GM19023 (cell line): ENCODE data around the gene SMAD3.
A peak's percentile ranks its signal among the peaks of the same experiment; 100 is the strongest.

Source experiments
- ATAC-seq: cut with Tn5 transposase; IDR thresholded peaks from one replicate; pipeline ENCODE4 v1.9.1; 2021; ENCODE audit warnings: mild to moderate bottlenecking, moderate library complexity; ENCODE audit not compliant: unreplicated experiment

The SMAD3 gene

GRCh38 chr15:67095912-67096311 lies 30.5 kb downstream of the SMAD3 start:
- ATAC-seq, result no peak

GRCh38 chr15:67096546-67097294 lies 31.3 kb downstream of the SMAD3 start:
- no peak for ATAC-seq

- no peak for ATAC-seq
These were observed 32.0 kb downstream of the SMAD3 start for GRCh38 chr15:67097424-67097823.

- ATAC-seq, result no peak
These were observed 32.7 kb downstream of the SMAD3 start for GRCh38 chr15:67097930-67098740.

- ATAC-seq, result no peak
These were observed 33.4 kb downstream of the SMAD3 start for GRCh38 chr15:67098768-67099282.

- ATAC-seq, result no peak
These were observed 34.9 kb downstream of the SMAD3 start for GRCh38 chr15:67100124-67100791.

- ATAC-seq, result no peak
These were observed 35.6 kb downstream of the SMAD3 start for GRCh38 chr15:67100801-67101581.

- peak; percentile 52 for ATAC-seq
These were observed 36.7 kb downstream of the SMAD3 start for GRCh38 chr15:67101911-67102598.

- no peak for ATAC-seq
These were observed 37.2 kb downstream of the SMAD3 start for GRCh38 chr15:67102599-67102929.

- ATAC-seq, result no peak
These were observed 37.6 kb downstream of the SMAD3 start for GRCh38 chr15:67103021-67103420.

- no peak for ATAC-seq
These were observed 38.0 kb downstream of the SMAD3 start for GRCh38 chr15:67103432-67103831.

GRCh38 chr15:67103869-67104268 lies 38.5 kb downstream of the SMAD3 start:
- ATAC-seq, result no peak

- ATAC-seq, result no peak
These were observed 39.1 kb downstream of the SMAD3 start for GRCh38 chr15:67104510-67104909.

GRCh38 chr15:67105065-67105951 lies 39.9 kb downstream of the SMAD3 start:
- ATAC-seq, result no peak

- no peak for ATAC-seq
These were observed 40.8 kb downstream of the SMAD3 start for GRCh38 chr15:67105991-67106763.

- no peak for ATAC-seq
These were observed 41.3 kb downstream of the SMAD3 start for GRCh38 chr15:67106764-67107013.

- ATAC-seq, result no peak
These were observed 41.8 kb downstream of the SMAD3 start for GRCh38 chr15:67107014-67107812.
